Measurements from ENCODE around the gene CDH13. TPM values are rescaled to one million over a fixed set of nuclear protein-coding genes. Genes with fewer than 3 reads are reported as not detected.

The CDH13 gene
- total RNA-seq, 1 donor from 2014 or later: 2.3 TPM

GRCh38 chr16:82782715-82783251 is 156.0 kb downstream of the CDH13 start:
- no peaks in the 10 kb centered on the region for H3K36me3 Mint-ChIP-seq (ENCODE audit: low read depth, unreplicated experiment)
- no peaks in the 10 kb centered on the region for H3K27me3 Mint-ChIP-seq (ENCODE audit: unreplicated experiment)
- no peak for TF ChIP-seq CTCF (IDR thresholded peaks at IDR 0.05; ENCODE audit: unreplicated experiment)
- H3K9me3 Mint-ChIP-seq (ENCODE audit: unreplicated experiment): no peaks in the 10 kb centered on the region
- H3K27ac Mint-ChIP-seq (ENCODE audit: unreplicated experiment): no peak overlapping the region
- no peak overlapping the region for H3K4me3 Mint-ChIP-seq (ENCODE audit: unreplicated experiment)
- DNase-seq (ENCODE audit: low spot score): no peak
- peaks cover 8% of the 10 kb centered on the region for H3K4me1 Mint-ChIP-seq (ENCODE audit: unreplicated experiment)

GRCh38 chr16:82783933-82784572 is 157.3 kb downstream of the CDH13 start:
- no peak overlapping the region for H3K4me3 Mint-ChIP-seq (ENCODE audit: unreplicated experiment)
- H3K27ac Mint-ChIP-seq (ENCODE audit: unreplicated experiment): no peak overlapping the region
- peaks cover 8% of the 10 kb centered on the region for H3K4me1 Mint-ChIP-seq (ENCODE audit: unreplicated experiment)
- no peak for TF ChIP-seq CTCF (IDR thresholded peaks at IDR 0.05; ENCODE audit: unreplicated experiment)
- H3K9me3 Mint-ChIP-seq (ENCODE audit: unreplicated experiment): no peaks in the 10 kb centered on the region
- H3K27me3 Mint-ChIP-seq (ENCODE audit: unreplicated experiment): no peaks in the 10 kb centered on the region
- H3K36me3 Mint-ChIP-seq (ENCODE audit: low read depth, unreplicated experiment): no peaks in the 10 kb centered on the region
- no peak for DNase-seq (ENCODE audit: low spot score)

- Mint-ChIP-seq H3K36me3 (ENCODE audit: low read depth, unreplicated experiment) (no peaks in the 10 kb centered on the region), H3K4me3 (ENCODE audit: unreplicated experiment) (no peak overlapping the region), H3K9me3 (ENCODE audit: unreplicated experiment) (no peaks in the 10 kb centered on the region), H3K27me3 (ENCODE audit: unreplicated experiment) (no peaks in the 10 kb centered on the region), H3K27ac (ENCODE audit: unreplicated experiment) (no peak overlapping the region), H3K4me1 (ENCODE audit: unreplicated experiment) (peaks cover 8% of the 10 kb centered on the region)
- no peak for DNase-seq (ENCODE audit: low spot score)
- TF ChIP-seq CTCF (IDR thresholded peaks at IDR 0.05; ENCODE audit: unreplicated experiment): no peak
These were observed 157.8 kb downstream of the CDH13 start for GRCh38 chr16:82784573-82784968.

DNA sequence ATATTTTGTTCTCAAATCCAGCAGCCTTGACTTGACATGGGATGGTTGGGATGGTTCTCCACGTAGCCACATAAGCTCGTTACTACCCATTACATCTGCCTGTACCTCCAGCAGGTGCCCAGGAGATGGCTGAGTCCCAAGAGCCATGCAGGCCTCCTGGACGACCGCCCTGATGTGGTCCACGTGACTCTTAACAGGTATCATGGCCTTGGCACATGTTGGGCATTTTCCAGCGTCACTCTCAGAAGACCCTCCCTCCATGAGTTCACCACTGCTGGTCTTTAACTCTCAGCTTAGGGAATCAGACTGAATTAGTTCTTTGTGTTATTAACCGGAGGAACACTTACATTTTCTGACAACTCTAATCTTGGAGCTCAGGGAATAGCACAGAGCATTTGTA is 161.5 kb downstream of the CDH13 start:
- H3K27me3 Mint-ChIP-seq (ENCODE audit: unreplicated experiment): no peaks in the 10 kb centered on the region
- no peaks in the 10 kb centered on the region for H3K4me1 Mint-ChIP-seq (ENCODE audit: unreplicated experiment)
- no peak overlapping the region for H3K27ac Mint-ChIP-seq (ENCODE audit: unreplicated experiment)
- no peak overlapping the region for H3K4me3 Mint-ChIP-seq (ENCODE audit: unreplicated experiment)
- DNase-seq (ENCODE audit: low spot score): no peak
- TF ChIP-seq CTCF (IDR thresholded peaks at IDR 0.05; ENCODE audit: unreplicated experiment): no peak
- H3K9me3 Mint-ChIP-seq (ENCODE audit: unreplicated experiment): no peaks in the 10 kb centered on the region
- H3K36me3 Mint-ChIP-seq (ENCODE audit: low read depth, unreplicated experiment): no peaks in the 10 kb centered on the region

GRCh38 chr16:82788919-82789318 is 162.2 kb downstream of the CDH13 start:
- Mint-ChIP-seq H3K27me3 (ENCODE audit: unreplicated experiment) (no peaks in the 10 kb centered on the region), H3K36me3 (ENCODE audit: low read depth, unreplicated experiment) (no peaks in the 10 kb centered on the region), H3K9me3 (ENCODE audit: unreplicated experiment) (no peaks in the 10 kb centered on the region), H3K4me1 (ENCODE audit: unreplicated experiment) (no peaks in the 10 kb centered on the region), H3K27ac (ENCODE audit: unreplicated experiment) (no peak overlapping the region), H3K4me3 (ENCODE audit: unreplicated experiment) (no peak overlapping the region)
- TF ChIP-seq CTCF (IDR thresholded peaks at IDR 0.05; ENCODE audit: unreplicated experiment): no peak
- no peak for DNase-seq (ENCODE audit: low spot score)

Measured in endothelial cell (in vitro differentiated cells).